ENCODE measurements around the gene CIRBP.
"Not testable (repeated sequence)": the region's sequence is repeated elsewhere in the genome, so short reads cannot be mapped to it uniquely, and the experiment has no call there.

The CIRBP gene

GRCh38 chr19:1245494-1246264 lies 23.5 kb upstream of the CIRBP start:
- no peak for DNase-seq

GRCh38 chr19:1246265-1247087 lies 22.7 kb upstream of the CIRBP start:
- DNase-seq = not testable (repeated sequence)

- DNase-seq = no peak
Measured at GRCh38 chr19:1247748-1248138, 21.4 kb upstream of the CIRBP start.

- peak; percentile 37 to 47 for DNase-seq
Measured at GRCh38 chr19:1248139-1248785, 20.9 kb upstream of the CIRBP start, which contains the start of gene MIDN. MIDN (plus strand) TSS chr19:1248583; CDS start chr19:1250297, 1,714 bp downstream.

GRCh38 chr19:1248786-1249297 lies 20.3 kb upstream of the CIRBP start:
- DNase-seq = peak; percentile 43 to 49

- peak; percentile 87 to 91 for DNase-seq
Measured at GRCh38 chr19:1249298-1249989, 19.7 kb upstream of the CIRBP start.

- no peak for DNase-seq
Measured at GRCh38 chr19:1249990-1250436, 19.1 kb upstream of the CIRBP start.

GRCh38 chr19:1250437-1251260 lies 18.5 kb upstream of the CIRBP start:
- DNase-seq = peak; percentile 11

GRCh38 chr19:1251330-1252220 lies 17.6 kb upstream of the CIRBP start:
- DNase-seq = peak; percentile 53 to 58

GRCh38 chr19:1252221-1252820 lies 16.8 kb upstream of the CIRBP start:
- DNase-seq = peak; percentile 91 to 93

GRCh38 chr19:1252821-1253513 lies 16.2 kb upstream of the CIRBP start:
- DNase-seq = peak; percentile 80 to 93

- no peak for DNase-seq
Measured at GRCh38 chr19:1253514-1254080, 15.5 kb upstream of the CIRBP start.

GRCh38 chr19:1254081-1254527 lies 15.0 kb upstream of the CIRBP start:
- no peak for DNase-seq

GRCh38 chr19:1254530-1255185 lies 14.5 kb upstream of the CIRBP start:
- DNase-seq = no peak

GRCh38 chr19:1255186-1256161 lies 13.7 kb upstream of the CIRBP start:
- no peak for DNase-seq

- no peak for DNase-seq
Measured at GRCh38 chr19:1256646-1257474, 12.3 kb upstream of the CIRBP start.

All from AML-193 (cell line).